KMS-11 (cell line): ENCODE measurements around the gene BIRC7.

ENCODE experiments used
- H2AFZ ChIP-seq: fragments of 200-600 bp; sonication (generic); 2 replicates; pipeline ENCODE4 v1.6.1; 2016; ENCODE audit warnings: antibody characterized with exemption, mixed run types, low read depth
- H3K27ac ChIP-seq: fragments of 200-600 bp; sonication (generic); 2 replicates; pipeline ENCODE4 v1.6.1; 2016; ENCODE audit warnings: mild to moderate bottlenecking, mixed run types
- H3K27me3 ChIP-seq: fragments of 200-600 bp; sonication (generic); 2 replicates; pipeline ENCODE4 v1.6.1; 2017; ENCODE audit warnings: mild to moderate bottlenecking, low read depth, mixed run types, moderate library complexity; ENCODE audit not compliant: insufficient read depth
- H3K36me3 ChIP-seq: fragments of 200-600 bp; sonication (generic); 2 replicates; pipeline ENCODE4 v1.6.1; 2017; ENCODE audit warnings: mild to moderate bottlenecking, mixed run types; ENCODE audit not compliant: insufficient read depth
- H3K4me1 ChIP-seq: fragments of 200-600 bp; sonication (generic); 2 replicates; pipeline ENCODE4 v1.6.1; 2016; ENCODE audit warnings: mild to moderate bottlenecking, low read depth, mixed run types; ENCODE audit not compliant: poor library complexity, severe bottlenecking
- H3K4me2 ChIP-seq: fragments of 200-600 bp; sonication (generic); 2 replicates; pipeline ENCODE4 v1.7.0; 2016; ENCODE audit warnings: mild to moderate bottlenecking, mixed run types
- H3K4me3 ChIP-seq: fragments of 200-600 bp; sonication (generic); IDR thresholded peaks from 2 replicates; pipeline ENCODE4 v1.6.1; 2017; ENCODE audit warnings: low read depth, low read length, mixed read lengths; ENCODE audit not compliant: insufficient read depth
- H3K79me2 ChIP-seq: fragments of 200-600 bp; sonication (generic); 2 replicates; pipeline ENCODE4 v1.6.1; 2016; ENCODE audit warnings: low read depth, mixed run types; ENCODE audit not compliant: insufficient read depth
- H3K9ac ChIP-seq: fragments of 200-600 bp; sonication (generic); 2 replicates; pipeline ENCODE4 v1.6.1; 2016; ENCODE audit warnings: mild to moderate bottlenecking, mixed run types
- H4K20me1 ChIP-seq: fragments of 200-600 bp; sonication (generic); 2 replicates; pipeline ENCODE4 v1.6.1; 2016; ENCODE audit warnings: mild to moderate bottlenecking, mixed run types; ENCODE audit not compliant: insufficient read depth
- CTCF ChIP-seq: fragments of 200-600 bp; sonication (generic); conservative IDR thresholded peaks from 2 replicates; pipeline ENCODE4 v1.6.1; 2017; ENCODE audit warnings: low read depth, mild to moderate bottlenecking, antibody characterized with exemption, low read length, moderate library complexity, mixed read lengths

Gene BIRC7

GRCh38 chr20:63187338-63188158 is 48.2 kb upstream of the BIRC7 start:
- Histone ChIP-seq H3K27ac (no peak overlapping the region), H3K4me1 (no peaks in the 10 kb centered on the region), H4K20me1 (no peaks in the 10 kb centered on the region), H3K36me3 (no peaks in the 10 kb centered on the region), H2AFZ (no peak overlapping the region), H3K79me2 (no peaks in the 10 kb centered on the region), H3K4me2 (no peak overlapping the region), H3K4me3 (no peak overlapping the region), H3K27me3 (peaks cover 20% of the 10 kb centered on the region), H3K9ac (no peak overlapping the region)
- TF ChIP-seq CTCF: no peak

GRCh38 chr20:63188159-63188442 is 47.6 kb upstream of the BIRC7 start:
- Histone ChIP-seq H3K9ac (no peak overlapping the region), H3K79me2 (no peaks in the 10 kb centered on the region), H3K4me3 (no peak overlapping the region), H2AFZ (no peak overlapping the region), H4K20me1 (no peaks in the 10 kb centered on the region), H3K4me1 (no peaks in the 10 kb centered on the region), H3K27me3 (peaks cover 14% of the 10 kb centered on the region), H3K4me2 (no peak overlapping the region), H3K36me3 (no peaks in the 10 kb centered on the region), H3K27ac (no peak overlapping the region)
- TF ChIP-seq CTCF: no peak

- H3K79me2 ChIP-seq: no peaks in the 10 kb centered on the region
- no peak overlapping the region for H3K4me3 ChIP-seq
- no peaks in the 10 kb centered on the region for H4K20me1 ChIP-seq
- no peak overlapping the region for H2AFZ ChIP-seq
- H3K27ac ChIP-seq: no peak overlapping the region
- no peak overlapping the region for H3K4me2 ChIP-seq
- TF ChIP-seq CTCF: no peak
- H3K36me3 ChIP-seq: no peaks in the 10 kb centered on the region
- peaks cover 12% of the 10 kb centered on the region; the same call in 1 of the 2 replicates for H3K27me3 ChIP-seq
- H3K4me1 ChIP-seq: no peaks in the 10 kb centered on the region
- no peak overlapping the region for H3K9ac ChIP-seq
Observed at GRCh38 chr20:63188641-63189321, 46.9 kb upstream of the BIRC7 start.

- Histone ChIP-seq H3K4me3 (no peak overlapping the region), H4K20me1 (no peaks in the 10 kb centered on the region), H3K27ac (no peak overlapping the region), H3K4me1 (no peaks in the 10 kb centered on the region), H2AFZ (no peak overlapping the region), H3K9ac (no peak overlapping the region), H3K4me2 (no peak overlapping the region), H3K36me3 (no peaks in the 10 kb centered on the region), H3K79me2 (no peaks in the 10 kb centered on the region), H3K27me3 (peaks cover 9% of the 10 kb centered on the region; the same call in 1 of the 2 replicates)
- no peak for TF ChIP-seq CTCF
Observed at GRCh38 chr20:63189322-63189642, 46.4 kb upstream of the BIRC7 start.
